GM18951 (cell line): ENCODE data around the gene ANKRD11.
"Not testable (repeated sequence)": the region's sequence is repeated elsewhere in the genome, so short reads cannot be mapped to it uniquely, and the experiment has no call there.

Experiments used
- POLR2A ChIP-seq: IDR thresholded peaks from 4 replicates; pipeline ENCODE4 v1.6.1; 2011; ENCODE audit warnings: mild to moderate bottlenecking; ENCODE audit not compliant: insufficient read length, insufficient read depth; ENCODE audit errors: extremely low read depth
- in situ Hi-C: fragments of 300-500 bp; cut with MboI; formaldehyde crosslinking; loops from one replicate; pipeline ENCODE4 v1.12.0; 2022; ENCODE audit warnings: low sequenced_read_pairs, mixed read lengths, inconsistent platforms; ENCODE audit not compliant: unreplicated experiment

ANKRD11 gene

DNA sequence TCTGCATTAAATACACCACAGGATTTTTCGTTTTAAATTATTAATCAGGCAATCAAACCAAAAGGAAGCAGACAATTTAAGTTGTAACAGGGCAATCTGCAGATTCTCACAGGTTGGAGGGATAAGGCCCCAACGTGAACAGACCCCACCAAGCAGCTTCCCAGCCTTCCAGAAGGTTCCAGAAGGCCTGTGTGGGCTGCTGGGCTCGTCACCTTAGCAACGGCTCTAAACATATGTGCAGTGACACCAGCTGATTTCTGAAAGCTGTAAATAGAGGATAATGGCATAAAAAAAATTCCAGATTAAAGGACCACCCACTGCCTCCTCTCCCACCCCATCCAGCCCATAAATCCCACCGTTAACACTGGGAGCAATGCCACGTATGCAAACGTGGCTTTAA lies 149.1 kb downstream of the ANKRD11 start:
- no peak for TF ChIP-seq POLR2A
- in situ Hi-C loops, result no loop called here

GRCh38 chr16:89338863-89339262 lies 151.5 kb downstream of the ANKRD11 start:
- TF ChIP-seq POLR2A, result no peak
- in situ Hi-C loops, result no loop called here

DNA sequence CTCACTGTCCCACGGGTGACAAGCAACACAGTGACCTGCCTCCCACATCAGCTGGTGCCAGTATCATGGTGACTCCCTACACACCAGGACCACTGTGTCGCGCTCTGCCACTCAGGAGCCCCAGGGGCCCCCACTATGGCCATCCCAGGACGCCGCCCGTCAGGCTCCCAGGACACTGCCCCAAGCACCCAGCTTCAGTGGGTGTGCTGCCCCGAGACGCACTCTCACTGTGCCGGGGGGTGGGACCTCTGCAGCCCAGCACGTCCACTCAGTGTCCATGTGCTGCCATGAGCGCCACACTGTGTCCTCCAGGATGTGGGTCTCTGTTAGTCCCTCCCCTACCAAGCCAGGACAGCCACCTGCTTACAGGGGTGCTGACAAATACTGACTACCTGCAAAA lies 152.4 kb downstream of the ANKRD11 start:
- in situ Hi-C loops, result no loop called here
- TF ChIP-seq POLR2A, result no peak

- no peak for TF ChIP-seq POLR2A
- in situ Hi-C loops, result no loop called here
Measured at GRCh38 chr16:89335803-89336485, 154.4 kb downstream of the ANKRD11 start.

GRCh38 chr16:89334988-89335802 lies 155.2 kb downstream of the ANKRD11 start:
- in situ Hi-C loops, result no loop called here
- TF ChIP-seq POLR2A, result no peak

DNA sequence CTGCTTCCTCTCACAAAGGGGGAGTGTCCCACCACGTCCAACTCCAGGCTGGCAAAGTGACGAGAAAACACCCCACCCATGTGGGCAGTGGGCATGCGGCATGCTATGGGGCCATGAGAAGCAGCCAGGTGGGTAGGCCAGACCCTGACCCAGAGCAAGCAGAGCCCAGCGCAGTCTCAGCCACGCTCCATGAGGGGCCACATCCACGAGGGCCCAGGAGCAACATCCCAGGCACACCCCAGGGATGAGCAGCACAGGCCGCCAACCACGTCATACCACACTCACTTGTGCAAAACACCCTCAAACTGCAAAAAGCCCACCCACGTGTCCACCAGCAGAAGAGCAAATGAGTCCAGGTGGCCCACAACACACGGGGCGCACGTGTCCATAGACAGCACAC lies 155.9 kb downstream of the ANKRD11 start:
- no peak for TF ChIP-seq POLR2A
- in situ Hi-C loops, result no loop called here

DNA sequence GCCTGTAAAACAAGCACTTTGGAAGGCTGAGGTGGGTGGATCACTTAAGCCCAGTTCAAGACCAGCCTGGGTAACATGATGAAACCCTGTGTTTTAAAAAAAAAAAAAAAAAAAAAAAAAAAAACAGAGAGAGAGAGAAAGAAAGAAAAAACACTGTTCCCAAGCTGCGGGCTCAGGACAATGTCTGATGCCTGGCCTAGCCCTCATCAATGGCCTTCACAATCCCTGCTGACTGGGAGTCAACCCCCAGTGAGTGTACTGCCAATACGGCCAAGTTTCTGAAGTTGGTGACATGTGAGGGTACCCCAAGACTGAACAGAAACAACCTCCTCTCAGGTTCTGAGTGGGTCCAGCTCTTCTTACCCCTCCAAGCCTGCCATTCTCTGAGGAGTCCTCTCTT lies 156.3 kb downstream of the ANKRD11 start:
- in situ Hi-C loops, result no loop called here

GRCh38 chr16:89333401-89334001 lies 156.9 kb downstream of the ANKRD11 start:
- in situ Hi-C loops, result not testable (repeated sequence)

More for the DNA sequence above, 156.3 kb downstream of the ANKRD11 start:
- no peak for TF ChIP-seq POLR2A

- in situ Hi-C loops, result no loop called here
- no peak for TF ChIP-seq POLR2A
Measured at GRCh38 chr16:89332902-89333245, 157.5 kb downstream of the ANKRD11 start.

- TF ChIP-seq POLR2A, result no peak
- in situ Hi-C loops, result no loop called here
Measured at GRCh38 chr16:89332243-89332901, 158.0 kb downstream of the ANKRD11 start.

- in situ Hi-C loops, result no loop called here
- TF ChIP-seq POLR2A, result no peak
Measured at GRCh38 chr16:89331371-89332109, 158.8 kb downstream of the ANKRD11 start.

DNA sequence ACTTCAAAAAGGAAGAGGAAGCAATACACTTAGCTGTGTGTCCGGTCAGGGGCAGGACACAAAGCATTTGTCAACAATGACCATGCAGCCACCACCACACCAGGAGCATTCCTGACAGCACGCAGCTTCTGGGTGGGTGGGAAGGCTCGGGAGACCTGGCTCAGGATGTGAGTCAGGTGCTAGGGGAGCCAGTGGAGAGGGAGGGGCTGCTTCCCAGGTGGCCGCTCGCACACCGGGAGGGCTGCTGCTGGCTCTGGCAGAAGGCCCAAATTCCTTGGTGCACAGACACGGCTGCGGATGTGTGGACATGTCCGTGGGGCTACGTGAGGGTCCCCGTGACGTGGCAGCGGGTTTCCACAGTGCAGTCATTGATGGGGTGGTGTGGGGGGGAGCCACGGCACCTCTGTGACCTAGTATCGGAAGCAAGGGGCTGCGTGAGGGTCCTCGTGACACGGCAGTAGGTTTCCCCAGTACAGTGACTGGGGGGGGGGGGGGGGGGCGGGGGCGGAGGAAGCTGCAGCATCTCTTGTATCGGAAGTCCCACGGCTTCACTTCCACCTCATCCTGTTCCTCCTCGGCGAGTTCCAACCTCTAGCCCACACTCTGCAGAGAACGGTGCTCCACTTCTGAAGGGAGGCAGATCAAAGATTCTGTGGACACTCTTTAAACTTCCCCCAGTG lies 160.0 kb downstream of the ANKRD11 start:
- in situ Hi-C loops, result no loop called here
- TF ChIP-seq POLR2A, result no peak

GRCh38 chr16:89329830-89330176 lies 160.6 kb downstream of the ANKRD11 start:
- in situ Hi-C loops, result not testable (repeated sequence)

DNA sequence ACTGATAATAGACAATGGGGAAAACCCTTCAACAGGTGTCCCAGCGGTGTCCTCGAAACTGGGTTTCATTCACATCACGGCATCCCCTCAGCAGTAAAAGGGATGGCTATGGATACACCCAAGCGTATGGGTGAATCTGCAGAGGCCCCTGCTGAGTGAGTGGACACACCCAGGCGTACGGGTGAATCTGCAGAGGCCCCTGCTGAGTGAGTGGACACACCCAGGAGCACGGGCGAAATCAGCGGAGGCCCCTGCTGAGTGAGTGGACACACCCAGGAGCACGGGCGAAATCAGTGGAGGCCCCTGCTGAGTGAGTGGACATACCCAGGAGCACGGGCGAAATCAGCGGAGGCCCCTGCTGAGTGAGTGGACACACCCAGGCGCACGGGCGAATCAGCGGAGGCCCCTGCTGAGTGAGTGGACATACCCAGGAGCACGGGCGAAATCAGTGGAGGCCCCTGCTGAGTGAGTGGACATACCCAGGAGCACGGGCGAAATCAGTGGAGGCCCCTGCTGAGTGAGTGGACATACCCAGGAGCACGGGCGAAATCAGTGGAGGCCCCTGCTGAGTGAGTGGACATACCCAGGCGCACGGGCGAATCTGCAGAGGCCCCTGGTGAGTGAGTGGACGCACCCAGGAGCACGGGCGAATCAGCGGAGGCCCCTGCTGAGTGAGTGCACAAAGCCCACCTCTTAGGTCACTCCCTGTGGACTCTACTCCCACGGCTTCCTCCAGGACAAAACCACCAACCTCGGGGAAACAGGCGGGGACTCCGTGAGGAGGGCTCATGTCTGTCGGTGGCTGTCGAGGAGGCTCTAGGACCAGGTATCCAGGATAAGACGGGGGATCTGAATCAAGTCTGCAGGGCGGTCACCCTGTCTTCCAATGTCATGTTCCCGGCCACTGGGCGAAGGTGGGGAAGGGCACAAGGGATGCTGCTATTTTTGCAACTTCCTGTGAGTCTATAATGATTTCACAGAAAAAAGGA lies 161.7 kb downstream of the ANKRD11 start:
- in situ Hi-C loops, result not testable (repeated sequence)
